ENCODE results near the gene FEZF1.

The FEZF1 gene

DNA sequence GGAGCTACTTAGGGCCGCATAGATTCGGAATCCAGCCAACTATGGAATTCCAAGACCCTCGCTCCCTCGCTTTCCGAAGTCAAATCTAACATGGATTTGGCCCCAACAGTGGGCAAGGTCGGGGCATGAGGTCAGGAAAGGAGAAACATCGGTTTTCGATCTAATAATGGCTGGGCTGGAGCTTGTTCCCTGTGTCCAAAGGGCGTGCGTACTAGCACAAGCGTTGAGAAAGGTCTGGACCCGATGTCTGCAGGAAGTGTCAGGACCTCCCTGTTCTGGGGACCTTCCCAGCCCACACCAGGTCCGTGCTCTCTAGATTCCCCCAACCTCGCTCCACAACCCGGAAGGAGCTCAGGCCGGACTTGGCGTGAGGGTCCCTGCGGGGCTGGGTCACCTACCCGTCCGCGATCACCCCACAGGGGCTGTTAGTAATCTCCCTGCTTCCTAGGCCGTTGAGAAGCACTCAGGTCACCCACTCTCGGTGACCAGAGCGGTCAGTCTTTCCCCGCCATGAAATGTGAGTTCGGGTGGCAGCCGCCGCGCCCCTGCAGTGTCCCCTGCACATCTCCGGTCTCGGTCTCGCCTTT is 4.8 kb downstream of the FEZF1 start:
- TF ChIP-seq TEAD4 (IDR thresholded peaks at IDR 0.05) (no peak), RAD21 (IDR thresholded peaks at IDR 0.05; ENCODE audit: low read depth) (no peak), CEBPB (IDR thresholded peaks at IDR 0.05) (no peak), ZBTB7A (IDR thresholded peaks at IDR 0.05; ENCODE audit: low read depth) (no peak), CREB1 (IDR thresholded peaks at IDR 0.05; ENCODE audit: low read depth) (no peak), FOXM1 (IDR thresholded peaks at IDR 0.05; ENCODE audit: borderline replicate concordance, low read depth) (no peak), NFIC (IDR thresholded peaks at IDR 0.05) (no peak), YY1 (IDR thresholded peaks at IDR 0.05; ENCODE audit: low read depth) (no peak), TAF1 (IDR thresholded peaks at IDR 0.05; ENCODE audit: low read depth) (no peak), TCF12 (IDR thresholded peaks at IDR 0.05; ENCODE audit: low read depth) (no peak), EGR1 (IDR thresholded peaks at IDR 0.05) (no peak), EP300 (IDR thresholded peaks at IDR 0.05; ENCODE audit: borderline replicate concordance) (no peak)
- TF ChIP-seq, protein P1, sequence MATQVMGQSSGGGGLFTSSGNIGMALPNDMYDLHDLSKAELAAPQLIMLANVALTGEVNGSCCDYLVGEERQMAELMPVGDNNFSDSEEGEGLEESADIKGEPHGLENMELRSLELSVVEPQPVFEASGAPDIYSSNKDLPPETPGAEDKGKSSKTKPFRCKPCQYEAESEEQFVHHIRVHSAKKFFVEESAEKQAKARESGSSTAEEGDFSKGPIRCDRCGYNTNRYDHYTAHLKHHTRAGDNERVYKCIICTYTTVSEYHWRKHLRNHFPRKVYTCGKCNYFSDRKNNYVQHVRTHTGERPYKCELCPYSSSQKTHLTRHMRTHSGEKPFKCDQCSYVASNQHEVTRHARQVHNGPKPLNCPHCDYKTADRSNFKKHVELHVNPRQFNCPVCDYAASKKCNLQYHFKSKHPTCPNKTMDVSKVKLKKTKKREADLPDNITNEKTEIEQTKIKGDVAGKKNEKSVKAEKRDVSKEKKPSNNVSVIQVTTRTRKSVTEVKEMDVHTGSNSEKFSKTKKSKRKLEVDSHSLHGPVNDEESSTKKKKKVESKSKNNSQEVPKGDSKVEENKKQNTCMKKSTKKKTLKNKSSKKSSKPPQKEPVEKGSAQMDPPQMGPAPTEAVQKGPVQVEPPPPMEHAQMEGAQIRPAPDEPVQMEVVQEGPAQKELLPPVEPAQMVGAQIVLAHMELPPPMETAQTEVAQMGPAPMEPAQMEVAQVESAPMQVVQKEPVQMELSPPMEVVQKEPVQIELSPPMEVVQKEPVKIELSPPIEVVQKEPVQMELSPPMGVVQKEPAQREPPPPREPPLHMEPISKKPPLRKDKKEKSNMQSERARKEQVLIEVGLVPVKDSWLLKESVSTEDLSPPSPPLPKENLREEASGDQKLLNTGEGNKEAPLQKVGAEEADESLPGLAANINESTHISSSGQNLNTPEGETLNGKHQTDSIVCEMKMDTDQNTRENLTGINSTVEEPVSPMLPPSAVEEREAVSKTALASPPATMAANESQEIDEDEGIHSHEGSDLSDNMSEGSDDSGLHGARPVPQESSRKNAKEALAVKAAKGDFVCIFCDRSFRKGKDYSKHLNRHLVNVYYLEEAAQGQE (IDR thresholded peaks at IDR 0.05; ENCODE audit: low read depth), result no peak
- TF ChIP-seq, protein P2, sequence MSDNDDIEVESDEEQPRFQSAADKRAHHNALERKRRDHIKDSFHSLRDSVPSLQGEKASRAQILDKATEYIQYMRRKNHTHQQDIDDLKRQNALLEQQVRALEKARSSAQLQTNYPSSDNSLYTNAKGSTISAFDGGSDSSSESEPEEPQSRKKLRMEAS (IDR thresholded peaks at IDR 0.05), result no peak
- TF ChIP-seq, protein P3, sequence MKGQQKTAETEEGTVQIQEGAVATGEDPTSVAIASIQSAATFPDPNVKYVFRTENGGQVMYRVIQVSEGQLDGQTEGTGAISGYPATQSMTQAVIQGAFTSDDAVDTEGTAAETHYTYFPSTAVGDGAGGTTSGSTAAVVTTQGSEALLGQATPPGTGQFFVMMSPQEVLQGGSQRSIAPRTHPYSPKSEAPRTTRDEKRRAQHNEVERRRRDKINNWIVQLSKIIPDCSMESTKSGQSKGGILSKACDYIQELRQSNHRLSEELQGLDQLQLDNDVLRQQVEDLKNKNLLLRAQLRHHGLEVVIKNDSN (IDR thresholded peaks at IDR 0.05), result no peak

DNA sequence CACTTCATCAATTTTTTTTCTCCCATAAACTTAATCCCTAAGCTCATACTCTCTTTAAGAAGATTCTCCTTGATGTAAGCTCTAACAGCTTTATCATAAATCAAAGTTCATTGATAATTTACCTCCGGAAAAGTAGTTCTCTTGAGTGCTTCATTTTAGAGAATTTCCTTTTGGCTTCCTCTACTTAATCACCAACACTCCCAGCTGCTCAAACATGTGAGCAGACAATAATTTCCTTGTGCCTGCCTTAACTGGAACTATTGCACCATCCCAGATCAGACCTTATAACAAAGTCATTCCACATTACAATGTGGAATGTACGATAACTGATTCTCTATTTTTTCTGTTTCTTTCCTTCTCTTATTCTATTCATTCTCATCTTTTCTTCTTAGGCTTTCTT is 5.9 kb downstream of the FEZF1 start:
- TF ChIP-seq CREB1 (IDR thresholded peaks at IDR 0.05; ENCODE audit: low read depth) (no peak), FOXM1 (IDR thresholded peaks at IDR 0.05; ENCODE audit: borderline replicate concordance, low read depth) (no peak), TAF1 (IDR thresholded peaks at IDR 0.05; ENCODE audit: low read depth) (no peak), TCF12 (IDR thresholded peaks at IDR 0.05; ENCODE audit: low read depth) (no peak), EGR1 (IDR thresholded peaks at IDR 0.05) (no peak), YY1 (IDR thresholded peaks at IDR 0.05; ENCODE audit: low read depth) (no peak), EP300 (IDR thresholded peaks at IDR 0.05; ENCODE audit: borderline replicate concordance) (no peak), NFIC (IDR thresholded peaks at IDR 0.05) (no peak), CEBPB (IDR thresholded peaks at IDR 0.05) (no peak), TEAD4 (IDR thresholded peaks at IDR 0.05) (no peak), RAD21 (IDR thresholded peaks at IDR 0.05; ENCODE audit: low read depth) (no peak), ZBTB7A (IDR thresholded peaks at IDR 0.05; ENCODE audit: low read depth) (no peak)
- TF ChIP-seq, protein P3 (IDR thresholded peaks at IDR 0.05), result no peak
- TF ChIP-seq, protein P2 (IDR thresholded peaks at IDR 0.05), result no peak
- TF ChIP-seq, protein P1 (IDR thresholded peaks at IDR 0.05; ENCODE audit: low read depth), result no peak

DNA sequence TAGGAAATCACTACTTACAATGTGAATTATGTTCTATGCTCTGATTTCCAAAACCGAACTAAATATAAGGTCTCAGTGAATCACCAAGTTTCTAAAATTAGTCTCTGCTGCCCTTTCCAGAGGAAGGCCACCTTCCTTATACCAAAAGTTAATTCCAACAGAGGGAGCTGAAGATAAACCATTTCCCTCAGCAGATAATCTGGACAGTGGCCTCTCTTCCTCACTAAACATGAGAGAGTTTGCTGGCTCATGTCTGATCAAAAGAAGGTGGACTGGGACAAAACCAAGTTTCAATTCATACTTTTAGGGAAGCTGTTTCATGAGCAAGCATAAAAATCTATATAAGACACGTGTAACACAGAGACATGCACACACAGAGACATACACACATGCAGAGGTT is 6.4 kb downstream of the FEZF1 start:
- TF ChIP-seq FOXM1 (IDR thresholded peaks at IDR 0.05; ENCODE audit: borderline replicate concordance, low read depth), result no peak
- TF ChIP-seq, protein P1 (IDR thresholded peaks at IDR 0.05; ENCODE audit: low read depth), result no peak
- TF ChIP-seq TEAD4 (IDR thresholded peaks at IDR 0.05), result no peak
- no peak for TF ChIP-seq ZBTB7A (IDR thresholded peaks at IDR 0.05; ENCODE audit: low read depth)
- TF ChIP-seq, protein P3 (IDR thresholded peaks at IDR 0.05), result no peak
- TF ChIP-seq TAF1 (IDR thresholded peaks at IDR 0.05; ENCODE audit: low read depth), result no peak
- TF ChIP-seq YY1 (IDR thresholded peaks at IDR 0.05; ENCODE audit: low read depth), result no peak
- TF ChIP-seq TCF12 (IDR thresholded peaks at IDR 0.05; ENCODE audit: low read depth), result no peak
- TF ChIP-seq CEBPB (IDR thresholded peaks at IDR 0.05), result no peak
- TF ChIP-seq EGR1 (IDR thresholded peaks at IDR 0.05), result no peak
- TF ChIP-seq NFIC (IDR thresholded peaks at IDR 0.05), result no peak
- TF ChIP-seq, protein P2 (IDR thresholded peaks at IDR 0.05), result no peak
- TF ChIP-seq RAD21 (IDR thresholded peaks at IDR 0.05; ENCODE audit: low read depth), result no peak
- no peak for TF ChIP-seq EP300 (IDR thresholded peaks at IDR 0.05; ENCODE audit: borderline replicate concordance)

All from Ishikawa (cell line).